Anterior cingulate cortex (tissue), 58 donors: ENCODE measurements around the gene IGFBP3.
"Not testable (repeated sequence)": the region's sequence is repeated elsewhere in the genome, so short reads cannot be mapped to it uniquely, and the experiment has no call there.

Source experiments
- DNase-seq, 58 donors: peaks; one replicate each; lab custom pipeline; 2025; lab: John Stamatoyannopoulos, UW

The IGFBP3 gene, protein sequence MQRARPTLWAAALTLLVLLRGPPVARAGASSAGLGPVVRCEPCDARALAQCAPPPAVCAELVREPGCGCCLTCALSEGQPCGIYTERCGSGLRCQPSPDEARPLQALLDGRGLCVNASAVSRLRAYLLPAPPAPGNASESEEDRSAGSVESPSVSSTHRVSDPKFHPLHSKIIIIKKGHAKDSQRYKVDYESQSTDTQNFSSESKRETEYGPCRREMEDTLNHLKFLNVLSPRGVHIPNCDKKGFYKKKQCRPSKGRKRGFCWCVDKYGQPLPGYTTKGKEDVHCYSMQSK

GRCh38 chr7:45920502-45921380, at the start of gene IGFBP3:
Gene IGFBP3, minus strand, starts transcription at chr7:45921272. Its CDS starts 132 bp downstream, at chr7:45921140.
- DNase-seq, result peak in 21 of 58 donors; percentile 11 to 57 (median 33)

GRCh38 chr7:45970454-45970853, 49.4 kb upstream of the IGFBP3 start:
- DNase-seq, result no peak

DNA sequence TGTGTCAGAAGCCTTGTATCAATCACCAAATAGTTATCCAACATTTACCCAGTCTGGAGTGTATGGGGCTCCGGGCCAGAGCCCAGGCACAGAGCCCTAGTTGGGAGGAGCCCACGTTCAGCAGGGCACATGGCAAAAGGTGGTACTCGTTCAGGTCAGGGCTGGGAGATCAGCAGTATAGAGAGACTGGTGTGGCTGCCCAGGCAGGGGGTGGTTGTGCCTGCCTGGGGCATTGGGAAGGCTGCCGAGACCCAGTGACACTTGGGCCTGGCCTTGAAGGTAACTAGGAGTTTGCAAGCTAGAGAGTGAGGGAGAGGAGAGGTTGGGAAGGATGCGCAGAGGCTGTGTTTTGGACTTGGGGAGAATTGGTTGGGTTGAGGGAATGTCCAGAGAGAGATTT, 48.9 kb upstream of the IGFBP3 start:
- DNase-seq, result no peak

DNA sequence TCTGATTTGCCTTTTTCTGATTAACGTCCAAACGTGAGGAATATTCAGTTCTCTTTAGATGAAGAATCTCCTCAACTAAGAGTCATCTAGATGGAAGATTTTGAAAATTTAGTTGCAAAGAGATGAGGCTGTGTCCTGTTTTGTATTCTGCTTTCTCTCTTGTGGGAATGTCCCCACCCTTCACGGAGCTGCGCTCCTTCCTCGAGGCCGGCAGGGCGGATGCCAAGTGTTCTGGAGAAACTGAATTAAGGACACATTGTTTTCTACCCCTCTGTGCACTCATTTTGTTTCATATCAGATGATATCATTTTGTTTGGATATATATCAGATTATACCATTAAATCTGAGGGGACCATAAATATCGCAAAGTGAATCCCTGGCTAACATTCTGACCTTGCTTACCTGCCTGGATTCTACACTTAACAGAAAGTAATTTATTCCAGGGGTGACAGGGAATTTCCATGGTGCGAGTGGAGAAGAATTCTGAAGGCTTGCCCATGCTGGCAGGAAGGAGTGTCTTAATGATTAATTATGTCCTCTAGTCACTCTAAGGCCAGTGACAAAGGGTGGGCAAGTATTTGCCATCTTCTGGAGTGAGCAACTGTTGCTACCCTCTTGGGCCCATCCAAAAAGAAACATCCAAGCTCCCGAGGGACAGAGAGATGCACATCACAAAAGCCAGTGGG, 47.9 kb upstream of the IGFBP3 start:
- no peak for DNase-seq

DNA sequence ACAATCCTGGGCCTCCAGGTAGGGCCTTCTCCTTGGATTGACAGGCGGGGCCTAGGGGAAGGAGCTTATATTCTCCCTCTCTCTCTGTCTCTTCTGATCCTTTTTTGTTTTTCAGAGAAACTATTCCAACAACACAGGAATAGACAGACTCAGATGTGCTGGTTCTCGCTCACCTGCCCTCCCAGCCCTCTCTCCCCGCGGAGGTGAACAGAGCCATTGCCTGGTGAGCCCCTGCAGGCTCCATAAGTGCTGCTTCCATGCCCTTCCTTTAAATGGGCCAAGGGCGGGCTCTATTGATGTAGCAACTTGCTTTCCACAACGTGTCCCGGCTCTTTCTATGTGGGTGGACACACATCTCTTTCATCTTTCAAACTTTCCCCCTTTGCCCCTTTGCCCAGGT, 47.2 kb upstream of the IGFBP3 start:
- DNase-seq, result no peak

GRCh38 chr7:45967591-45968157, 46.6 kb upstream of the IGFBP3 start:
- no peak for DNase-seq

GRCh38 chr7:45962861-45963260, 41.8 kb upstream of the IGFBP3 start:
- DNase-seq, result no peak

DNA sequence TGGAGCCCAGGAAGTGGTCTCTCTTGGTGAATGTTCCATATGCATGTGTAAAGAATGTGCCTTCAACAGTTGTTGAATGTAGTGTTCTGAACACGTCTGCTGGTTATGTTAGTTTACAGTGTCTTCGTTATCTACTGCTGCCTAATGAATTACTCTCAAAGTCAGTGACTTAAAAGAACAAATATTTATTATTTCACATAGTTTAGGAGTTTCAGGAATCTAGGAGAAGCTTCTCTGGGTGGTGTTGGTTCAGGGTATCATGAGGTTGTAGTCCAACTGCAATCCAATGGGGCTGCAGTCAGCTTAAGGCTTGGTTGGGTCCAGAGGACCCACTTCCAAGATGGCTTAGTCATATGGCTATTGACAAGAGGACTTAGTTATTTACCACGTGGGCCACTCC, 36.6 kb upstream of the IGFBP3 start:
- DNase-seq, result no peak

GRCh38 chr7:45955286-45955685, 34.2 kb upstream of the IGFBP3 start:
- no peak for DNase-seq

DNA sequence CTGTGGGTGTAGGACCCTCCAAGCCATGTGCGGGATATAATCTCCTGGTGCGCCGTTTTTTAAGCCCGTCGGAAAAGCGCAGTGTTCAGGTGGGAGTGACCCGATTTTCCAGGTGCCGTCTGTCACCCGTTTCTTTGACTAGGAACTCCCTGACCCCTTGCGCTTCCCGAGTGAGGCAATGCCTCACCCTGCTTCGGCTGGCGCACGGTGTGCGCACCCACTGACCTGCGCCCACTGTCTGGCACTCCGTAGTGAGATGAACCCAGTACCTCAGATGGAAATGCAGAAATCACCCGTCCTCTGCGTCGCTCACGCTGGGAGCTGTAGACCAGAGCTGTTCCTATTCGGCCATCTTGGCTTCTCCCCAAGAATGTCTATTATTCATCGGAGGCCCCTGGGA, 32.0 kb upstream of the IGFBP3 start:
- DNase-seq, result not testable (repeated sequence)

- DNase-seq, result no peak
Observed at GRCh38 chr7:45944058-45944457, 23.0 kb upstream of the IGFBP3 start.

- no peak for DNase-seq
Observed at GRCh38 chr7:45940939-45941338, 19.9 kb upstream of the IGFBP3 start.

GRCh38 chr7:45940237-45940781, 19.2 kb upstream of the IGFBP3 start:
- not testable (repeated sequence) for DNase-seq

- no peak for DNase-seq
Observed at GRCh38 chr7:45939574-45939973, 18.5 kb upstream of the IGFBP3 start.

- DNase-seq, result no peak
Observed at GRCh38 chr7:45938626-45939302, 17.7 kb upstream of the IGFBP3 start.

DNA sequence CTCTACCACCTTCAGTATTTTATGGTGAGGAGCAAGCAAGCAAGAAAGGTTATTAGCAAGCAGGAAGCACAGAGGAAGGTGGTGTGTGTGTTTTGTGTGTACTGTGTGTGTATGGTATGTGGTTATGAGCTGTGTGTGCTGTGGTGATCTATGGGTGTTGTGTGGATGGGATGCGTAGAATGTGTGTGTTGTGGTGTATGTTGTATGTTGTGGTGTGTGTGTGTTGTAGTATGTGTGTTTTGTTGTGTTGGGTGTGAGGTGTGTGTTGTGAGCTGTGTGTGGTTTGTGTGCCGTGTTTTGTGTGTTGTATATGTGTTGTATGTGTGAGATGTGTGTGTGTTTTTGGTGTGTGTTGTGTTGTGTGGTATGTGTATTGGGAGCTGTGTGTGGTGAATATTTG, 16.8 kb upstream of the IGFBP3 start:
- no peak for DNase-seq

DNA sequence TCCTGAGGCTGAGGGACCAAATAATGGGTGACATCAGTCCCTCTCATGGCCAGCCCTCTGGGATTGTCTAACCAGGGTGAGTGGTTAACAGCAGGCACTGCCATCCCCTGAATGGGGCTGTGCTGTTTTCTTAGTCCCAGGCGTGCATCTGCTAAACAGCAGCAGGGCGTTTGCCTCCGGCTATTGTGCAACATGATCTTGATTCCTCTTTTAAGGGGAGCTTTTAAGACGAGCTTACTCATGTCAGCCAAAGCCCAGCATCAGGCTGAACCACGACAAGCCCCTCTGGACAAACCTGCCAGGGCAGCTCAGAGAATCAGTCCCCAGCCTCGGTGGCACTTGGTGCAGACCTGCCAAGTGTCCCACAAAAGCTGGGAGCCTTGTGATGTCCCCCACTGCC, 16.2 kb upstream of the IGFBP3 start:
- no peak for DNase-seq

DNA sequence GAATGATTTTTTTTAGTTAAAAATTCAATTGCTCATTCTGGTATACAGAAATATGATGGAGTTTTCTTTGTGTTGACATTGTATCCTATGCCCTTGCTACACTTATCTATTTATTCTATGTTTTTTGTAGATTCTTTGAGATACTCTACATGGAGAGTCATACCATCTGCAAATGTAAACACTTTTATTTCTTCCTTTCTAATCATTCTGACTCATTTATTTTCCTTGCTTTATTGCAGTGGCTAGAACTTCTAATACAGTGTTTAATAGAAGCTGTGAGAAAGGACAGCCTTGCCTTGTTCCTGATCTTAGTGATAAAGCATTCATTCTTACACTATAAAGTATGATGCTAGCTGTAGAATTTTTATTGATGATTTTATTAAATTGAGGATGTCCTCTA, 9.9 kb upstream of the IGFBP3 start:
- DNase-seq, result no peak

DNA sequence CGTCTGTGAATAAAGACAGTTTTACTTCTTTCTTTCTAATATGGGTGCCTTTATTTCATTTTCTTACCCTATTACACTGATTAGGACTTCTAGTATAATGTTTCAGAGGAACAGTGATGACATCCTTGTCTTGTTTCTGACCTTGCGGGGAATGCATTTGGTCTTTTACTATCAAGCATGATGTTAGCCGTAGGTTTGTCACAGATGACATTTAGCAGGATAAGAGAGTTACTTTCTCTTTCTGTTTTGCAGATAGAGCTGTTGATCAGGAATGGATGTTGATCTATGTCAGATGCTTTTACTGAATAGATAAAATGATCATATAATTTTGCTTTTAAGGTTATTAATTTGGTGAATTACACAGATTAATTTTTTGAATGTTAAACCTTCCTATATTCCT, 6.6 kb upstream of the IGFBP3 start:
- no peak for DNase-seq

- DNase-seq, result no peak
Observed at GRCh38 chr7:45924283-45924682, 3.2 kb upstream of the IGFBP3 start.
